Measurements from ENCODE around the gene ZNF664. TPM values are rescaled to one million over a fixed set of nuclear protein-coding genes. Genes with fewer than 3 reads are reported as not detected.

ZNF664 gene
- total and polyA plus RNA-seq, 2 experiments from 2014 or later = 11.3 to 29.1 TPM

DNA sequence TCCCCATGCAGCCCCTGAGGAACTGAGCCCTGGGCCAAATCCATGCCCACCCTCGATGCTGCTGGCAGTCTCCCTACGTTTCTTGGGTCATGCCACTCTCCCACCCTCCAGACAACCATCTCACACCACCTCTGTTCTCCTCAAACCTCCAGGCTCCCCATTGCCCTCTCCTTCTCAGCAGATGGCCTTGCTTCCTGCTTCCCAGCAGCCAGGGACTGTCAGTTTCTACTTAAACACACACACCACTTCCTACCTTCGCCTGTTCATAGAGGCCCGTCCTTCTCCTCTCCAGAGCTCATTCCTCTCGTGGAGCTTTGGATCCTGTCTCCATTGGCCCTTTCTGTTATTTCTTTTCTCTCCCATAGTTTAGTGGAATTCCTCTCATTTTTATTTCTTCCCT is 27.1 kb downstream of the ZNF664 start:
- no peaks in the 10 kb centered on the region for H3K27me3 ChIP-seq (replicated peaks; ENCODE audit: insufficient read depth)
- 76 to 85% methylated on average over 5 of the region's 5 CpGs for WGBS, 2 experiments (ENCODE audit: low coverage in 1 of 2, low lambda C conversion rate in 2 of 2, missing lambda C conversion rate in 2 of 2)
- H2AFZ ChIP-seq = no peak overlapping the region
- no peaks in the 10 kb centered on the region for H4K20me1 ChIP-seq (ENCODE audit: insufficient read depth)
- H3K4me3 ChIP-seq = no peak overlapping the region
- H3K9me2 ChIP-seq (ENCODE audit: insufficient read depth) = no peaks in the 10 kb centered on the region
- peaks cover 8% of the 10 kb centered on the region; the same call in 1 of the 2 replicates for H3K36me3 ChIP-seq (ENCODE audit: low read depth)
- in situ Hi-C loops (cut with MboI) = no loop called here
- H3K79me2 ChIP-seq (ENCODE audit: insufficient read depth) = peaks cover 22% of the 10 kb centered on the region
- TF ChIP-seq EZH2 (IDR thresholded peaks at IDR 0.05; ENCODE audit: insufficient read depth, poor library complexity, severe bottlenecking) (no peak), EZH2phosphoT487 (IDR thresholded peaks at IDR 0.05; ENCODE audit: insufficient read depth, low read depth) (no peak)
- peaks cover 14% of the 10 kb centered on the region; the same call in 1 of the 2 replicates for H3F3A ChIP-seq (ENCODE audit: insufficient read depth)
- H3K9ac ChIP-seq = no peak overlapping the region
- no peak overlapping the region for H3K27ac ChIP-seq
- no peak for DNase-seq
- H3K4me1 ChIP-seq (ENCODE audit: insufficient read depth) = peaks cover 19% of the 10 kb centered on the region
- no peaks in the 10 kb centered on the region for H3K9me3 ChIP-seq (ENCODE audit: low read depth)
- H3K4me2 ChIP-seq (ENCODE audit: unreplicated experiment) = no peak overlapping the region

- Histone ChIP-seq H3K27me3 (replicated peaks; ENCODE audit: insufficient read depth) (no peaks in the 10 kb centered on the region), H3K9me2 (ENCODE audit: insufficient read depth) (no peaks in the 10 kb centered on the region), H3K9me3 (ENCODE audit: low read depth) (no peaks in the 10 kb centered on the region), H4K20me1 (ENCODE audit: insufficient read depth) (no peaks in the 10 kb centered on the region), H2AFZ (no peak overlapping the region), H3F3A (ENCODE audit: insufficient read depth) (peaks cover 10% of the 10 kb centered on the region; the same call in 1 of the 2 replicates), H3K4me1 (ENCODE audit: insufficient read depth) (peaks cover 11% of the 10 kb centered on the region), H3K9ac (no peak overlapping the region), H3K4me2 (ENCODE audit: unreplicated experiment) (no peak overlapping the region), H3K4me3 (no peak overlapping the region), H3K79me2 (ENCODE audit: insufficient read depth) (peaks cover 22% of the 10 kb centered on the region), H3K36me3 (ENCODE audit: low read depth) (peaks cover 8% of the 10 kb centered on the region; the same call in 1 of the 2 replicates), H3K27ac (no peak overlapping the region)
- DNase-seq = no peak
- 79 to 80% methylated on average over 7 of the region's 7 CpGs for WGBS, 2 experiments (ENCODE audit: low coverage in 1 of 2, low lambda C conversion rate in 2 of 2, missing lambda C conversion rate in 2 of 2)
- in situ Hi-C loops (cut with MboI) = no loop called here
- TF ChIP-seq EZH2 (IDR thresholded peaks at IDR 0.05; ENCODE audit: insufficient read depth, poor library complexity, severe bottlenecking) (no peak), EZH2phosphoT487 (IDR thresholded peaks at IDR 0.05; ENCODE audit: insufficient read depth, low read depth) (no peak)
Observed at GRCh38 chr12:124001343-124001742, 28.3 kb downstream of the ZNF664 start.

GRCh38 chr12:124002021-124002644 is 29.1 kb downstream of the ZNF664 start:
- 96 to 97% methylated on average over 6 of the region's 6 CpGs for WGBS, 2 experiments (ENCODE audit: low coverage in 1 of 2, low lambda C conversion rate in 2 of 2, missing lambda C conversion rate in 2 of 2)
- Histone ChIP-seq H3K79me2 (ENCODE audit: insufficient read depth) (peaks cover 22% of the 10 kb centered on the region), H3K9ac (no peak overlapping the region), H3K27ac (no peak overlapping the region), H3K4me3 (no peak overlapping the region), H3K9me2 (ENCODE audit: insufficient read depth) (no peaks in the 10 kb centered on the region), H2AFZ (no peak overlapping the region), H4K20me1 (ENCODE audit: insufficient read depth) (no peaks in the 10 kb centered on the region), H3K4me1 (ENCODE audit: insufficient read depth) (peaks cover 11% of the 10 kb centered on the region), H3F3A (ENCODE audit: insufficient read depth) (peaks cover 10% of the 10 kb centered on the region; the same call in 1 of the 2 replicates), H3K27me3 (replicated peaks; ENCODE audit: insufficient read depth) (no peaks in the 10 kb centered on the region), H3K36me3 (ENCODE audit: low read depth) (peaks cover 8% of the 10 kb centered on the region; the same call in 1 of the 2 replicates), H3K4me2 (ENCODE audit: unreplicated experiment) (no peak overlapping the region), H3K9me3 (ENCODE audit: low read depth) (no peaks in the 10 kb centered on the region)
- no peak for TF ChIP-seq EZH2phosphoT487 (IDR thresholded peaks at IDR 0.05; ENCODE audit: insufficient read depth, low read depth)
- no peak for TF ChIP-seq EZH2 (IDR thresholded peaks at IDR 0.05; ENCODE audit: insufficient read depth, poor library complexity, severe bottlenecking)
- in situ Hi-C loops (cut with MboI) = no loop called here
- no peak for DNase-seq

DNA sequence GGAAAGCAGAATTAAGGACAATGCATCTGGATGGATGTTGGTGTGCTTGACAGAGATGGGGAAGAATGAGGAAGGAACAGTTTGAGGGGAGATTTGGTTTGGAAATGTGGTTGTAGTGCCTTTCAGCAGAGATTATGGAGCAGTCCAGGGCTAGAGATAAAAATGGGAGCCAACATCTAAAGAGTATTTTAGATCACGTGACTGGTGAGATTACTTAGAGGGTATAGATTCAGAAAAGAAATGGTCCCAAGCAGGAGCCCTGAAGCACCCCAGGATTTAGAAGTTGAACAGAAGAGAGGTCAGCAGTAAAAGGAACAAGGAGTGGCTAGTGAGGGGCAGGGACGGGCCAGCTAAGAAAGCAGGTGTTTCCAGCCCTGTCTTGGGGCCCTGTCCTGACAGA is 29.6 kb downstream of the ZNF664 start:
- DNase-seq = no peak
- H4K20me1 ChIP-seq (ENCODE audit: insufficient read depth) = no peaks in the 10 kb centered on the region
- in situ Hi-C loops (cut with MboI) = no loop called here
- peaks cover 10% of the 10 kb centered on the region; the same call in 1 of the 2 replicates for H3F3A ChIP-seq (ENCODE audit: insufficient read depth)
- H2AFZ ChIP-seq = no peak overlapping the region
- peaks cover 14% of the 10 kb centered on the region for H3K4me1 ChIP-seq (ENCODE audit: insufficient read depth)
- no peak overlapping the region for H3K4me3 ChIP-seq
- H3K27me3 ChIP-seq (replicated peaks; ENCODE audit: insufficient read depth) = no peaks in the 10 kb centered on the region
- H3K36me3 ChIP-seq (ENCODE audit: low read depth) = peaks cover 8% of the 10 kb centered on the region; the same call in 1 of the 2 replicates
- H3K27ac ChIP-seq = no peak overlapping the region
- TF ChIP-seq EZH2phosphoT487 (IDR thresholded peaks at IDR 0.05; ENCODE audit: insufficient read depth, low read depth) = no peak
- no peak for TF ChIP-seq EZH2 (IDR thresholded peaks at IDR 0.05; ENCODE audit: insufficient read depth, poor library complexity, severe bottlenecking)
- no peaks in the 10 kb centered on the region for H3K9me2 ChIP-seq (ENCODE audit: insufficient read depth)
- H3K9ac ChIP-seq = no peak overlapping the region
- H3K4me2 ChIP-seq (ENCODE audit: unreplicated experiment) = no peak overlapping the region
- H3K79me2 ChIP-seq (ENCODE audit: insufficient read depth) = peaks cover 22% of the 10 kb centered on the region
- WGBS, 2 experiments (ENCODE audit: low coverage in 1 of 2, low lambda C conversion rate in 2 of 2, missing lambda C conversion rate in 2 of 2) = 95 to 100% methylated on average over 2 of the region's 2 CpGs
- no peaks in the 10 kb centered on the region for H3K9me3 ChIP-seq (ENCODE audit: low read depth)

Measured in GM23248 (cell line).